C4-2B (cell line): ENCODE data around the gene NEK11.

Experiments used
- H3K27ac ChIP-seq: fragments of 450-650 bp; 2 replicates; pipeline ENCODE4 v1.5.1; 2017
- ZFX ChIP-seq: fragments of 450-650 bp; IDR thresholded peaks from 2 replicates; pipeline ENCODE4 v1.6.1; 2017
- TF ChIP-seq, protein P1 (sequence below): fragments of 450-650 bp; conservative IDR thresholded peaks from 2 replicates; pipeline ENCODE4 v1.5.1; 2017; ENCODE audit warnings: mild to moderate bottlenecking

NEK11 gene

DNA sequence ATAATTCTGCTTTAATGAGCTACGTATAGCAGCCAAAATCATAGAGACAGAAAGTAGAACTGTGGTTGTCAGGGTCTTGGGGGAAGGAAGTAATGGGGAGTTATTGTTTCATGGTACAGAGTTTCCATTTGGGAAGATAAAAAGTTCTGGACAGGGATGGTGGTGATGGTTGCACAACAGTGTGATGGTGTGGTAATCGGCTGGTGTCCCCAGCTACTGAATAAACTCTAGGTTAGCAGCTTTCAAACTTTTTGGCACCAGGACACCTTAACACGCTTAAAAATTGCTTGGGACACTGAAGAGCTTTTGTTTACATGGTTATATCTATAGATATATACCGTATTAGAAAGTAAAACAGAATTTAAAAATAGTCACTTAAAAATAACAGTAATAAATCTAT is 166.0 kb downstream of the NEK11 start:
- no peak overlapping the region for H3K27ac ChIP-seq
- TF ChIP-seq ZFX: no peak
- TF ChIP-seq, protein P1, sequence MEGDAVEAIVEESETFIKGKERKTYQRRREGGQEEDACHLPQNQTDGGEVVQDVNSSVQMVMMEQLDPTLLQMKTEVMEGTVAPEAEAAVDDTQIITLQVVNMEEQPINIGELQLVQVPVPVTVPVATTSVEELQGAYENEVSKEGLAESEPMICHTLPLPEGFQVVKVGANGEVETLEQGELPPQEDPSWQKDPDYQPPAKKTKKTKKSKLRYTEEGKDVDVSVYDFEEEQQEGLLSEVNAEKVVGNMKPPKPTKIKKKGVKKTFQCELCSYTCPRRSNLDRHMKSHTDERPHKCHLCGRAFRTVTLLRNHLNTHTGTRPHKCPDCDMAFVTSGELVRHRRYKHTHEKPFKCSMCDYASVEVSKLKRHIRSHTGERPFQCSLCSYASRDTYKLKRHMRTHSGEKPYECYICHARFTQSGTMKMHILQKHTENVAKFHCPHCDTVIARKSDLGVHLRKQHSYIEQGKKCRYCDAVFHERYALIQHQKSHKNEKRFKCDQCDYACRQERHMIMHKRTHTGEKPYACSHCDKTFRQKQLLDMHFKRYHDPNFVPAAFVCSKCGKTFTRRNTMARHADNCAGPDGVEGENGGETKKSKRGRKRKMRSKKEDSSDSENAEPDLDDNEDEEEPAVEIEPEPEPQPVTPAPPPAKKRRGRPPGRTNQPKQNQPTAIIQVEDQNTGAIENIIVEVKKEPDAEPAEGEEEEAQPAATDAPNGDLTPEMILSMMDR: no peak

DNA sequence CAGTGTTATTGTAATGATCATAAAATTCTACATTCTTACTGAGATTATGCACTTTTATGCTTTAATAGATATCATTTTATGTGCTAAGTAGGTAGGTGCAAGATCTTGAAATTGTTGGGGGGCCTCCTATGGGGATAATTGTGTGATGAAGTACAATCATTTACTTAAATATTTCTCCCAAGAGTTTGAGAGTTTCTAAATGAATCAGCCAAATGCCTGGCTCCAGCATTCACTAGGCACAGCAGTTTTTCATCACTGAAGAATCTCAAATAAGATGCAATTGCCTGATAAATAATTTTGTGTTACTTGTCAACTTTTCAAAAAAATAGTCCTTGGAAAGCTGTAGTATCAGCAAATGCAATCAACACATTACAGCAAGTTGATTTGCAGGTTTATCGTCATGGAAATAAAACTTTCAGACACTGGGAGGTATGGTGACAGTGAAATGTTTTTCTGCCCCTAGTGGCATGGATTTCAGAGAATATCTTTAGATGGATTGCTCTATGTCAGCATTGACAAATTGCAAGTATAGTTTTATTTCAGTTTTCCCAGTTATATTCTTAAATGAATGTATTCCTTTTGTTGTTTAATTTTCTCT is 167.1 kb downstream of the NEK11 start:
- no peak overlapping the region for H3K27ac ChIP-seq
- TF ChIP-seq, protein P1: peak; percentile 46
- no peak for TF ChIP-seq ZFX

DNA sequence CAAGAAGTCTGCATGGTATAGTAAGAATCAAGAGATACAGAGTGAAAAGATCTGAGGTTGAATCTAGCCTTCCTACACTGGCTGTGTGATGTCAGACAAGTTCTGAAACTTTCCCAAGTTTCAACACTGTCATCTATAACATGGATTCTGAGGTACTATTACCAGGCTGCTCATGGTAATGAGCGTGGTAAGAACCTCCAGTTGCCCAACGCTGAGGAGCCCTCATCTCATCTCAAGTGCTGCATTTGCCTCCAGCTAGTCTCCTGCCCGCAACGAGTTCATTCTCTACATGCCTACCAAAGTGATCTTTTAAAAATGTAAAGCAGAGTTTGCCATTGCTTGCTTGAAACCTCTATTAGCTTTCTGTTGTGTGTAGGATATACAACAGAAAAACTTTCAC is 168.1 kb downstream of the NEK11 start:
- TF ChIP-seq ZFX: peak; percentile 14; the same call in 1 of the 2 replicates
- TF ChIP-seq, protein P1: no peak
- H3K27ac ChIP-seq: no peak overlapping the region

DNA sequence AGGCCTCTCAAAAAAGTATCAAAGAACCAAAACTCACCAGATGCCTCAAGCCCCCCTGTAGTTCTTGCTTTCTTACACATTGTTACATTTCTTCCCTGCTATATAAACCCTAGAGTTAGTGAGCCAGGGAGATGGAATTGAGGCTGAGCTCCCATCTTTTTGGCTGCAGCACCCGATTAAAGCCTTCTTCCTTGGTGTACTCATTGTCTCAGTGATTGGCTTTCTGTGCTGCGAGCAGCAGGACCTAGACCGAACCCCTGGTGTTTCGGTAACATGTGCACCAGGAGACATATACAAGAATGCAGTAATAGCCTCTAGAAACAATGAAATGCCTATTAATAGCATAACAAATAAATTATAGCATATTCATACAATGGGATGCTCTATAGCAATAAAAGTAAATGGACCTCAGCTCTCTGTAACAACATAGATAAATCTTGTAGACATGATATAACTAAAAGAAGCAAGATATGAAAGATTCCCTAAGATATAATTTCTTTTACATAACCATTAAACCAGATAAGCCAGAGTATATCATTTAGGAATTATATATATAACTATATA is 174.0 kb downstream of the NEK11 start:
- no peak overlapping the region for H3K27ac ChIP-seq
- TF ChIP-seq, protein P1: no peak
- no peak for TF ChIP-seq ZFX

DNA sequence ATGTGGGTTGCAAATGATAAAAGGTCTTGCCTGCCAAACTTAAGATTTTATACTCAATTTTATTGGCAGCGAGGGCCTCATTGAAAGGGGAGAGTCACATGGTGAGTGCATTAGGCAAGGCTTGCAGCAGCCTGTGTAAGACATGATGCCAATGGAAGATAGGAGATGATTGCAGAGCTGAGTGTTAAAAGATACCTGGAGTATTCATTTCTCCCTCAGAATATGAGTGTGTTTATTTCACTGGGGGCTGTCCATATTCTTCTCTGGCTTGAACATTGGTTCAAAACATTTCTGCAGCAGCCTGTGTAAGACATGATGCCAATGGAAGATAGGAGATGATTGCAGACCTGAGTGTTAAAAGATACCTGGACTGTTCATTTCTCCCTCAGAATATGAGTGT is 189.7 kb downstream of the NEK11 start:
- H3K27ac ChIP-seq: no peak overlapping the region
- TF ChIP-seq, protein P1: no peak
- no peak for TF ChIP-seq ZFX

DNA sequence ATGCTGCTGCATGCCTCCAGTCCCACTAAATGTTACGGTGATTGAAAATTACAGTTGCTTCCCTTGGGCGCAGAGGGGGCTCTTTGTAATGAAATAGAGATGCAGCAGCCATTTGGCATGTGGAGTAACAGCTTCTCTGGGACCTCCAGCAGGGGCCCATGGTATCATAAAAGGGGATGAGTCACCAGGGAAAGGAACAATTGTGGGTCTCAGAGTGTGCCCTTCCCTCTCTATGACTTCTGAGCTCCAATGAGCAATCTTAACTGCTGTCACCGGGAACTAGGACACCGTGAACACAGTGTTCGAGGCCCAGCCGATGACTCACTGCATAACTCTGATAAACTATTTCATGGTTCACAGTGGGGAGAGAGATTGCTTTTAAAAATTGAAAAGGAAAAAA is 190.1 kb downstream of the NEK11 start:
- H3K27ac ChIP-seq: no peak overlapping the region
- TF ChIP-seq, protein P1: no peak
- TF ChIP-seq ZFX: no peak

DNA sequence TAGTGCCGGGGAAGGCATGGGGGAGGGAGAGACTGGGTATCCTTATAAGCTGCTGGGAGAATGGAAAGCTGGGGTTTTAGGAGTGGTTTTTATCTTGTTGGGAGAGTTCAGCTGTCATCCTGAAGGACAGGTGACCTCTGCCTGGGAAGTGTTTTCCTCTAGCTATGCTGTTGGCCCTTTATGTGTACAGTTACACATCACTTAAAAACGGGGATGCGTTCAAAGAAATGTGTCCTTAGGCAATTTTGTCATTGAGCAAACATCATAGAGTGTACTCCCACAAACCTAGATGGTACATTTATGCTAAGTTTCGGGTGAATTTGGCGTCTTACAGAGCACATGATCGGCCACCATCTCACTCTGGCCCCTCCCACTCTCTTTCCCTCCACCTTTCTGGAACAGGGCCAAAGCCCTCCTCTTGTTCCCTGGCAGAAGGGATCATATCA is 190.6 kb downstream of the NEK11 start:
- TF ChIP-seq, protein P1: no peak
- no peak for TF ChIP-seq ZFX
- no peak overlapping the region for H3K27ac ChIP-seq
